Medulla oblongata (tissue), 1 donor: ENCODE measurements around the gene ACTA2.
"Not testable (repeated sequence)": the region's sequence is repeated elsewhere in the genome, so short reads cannot be mapped to it uniquely, and the experiment has no call there.

Experiments used
- DNase-seq: peaks from one replicate; pipeline ENCODE4 v3.0.0-alpha.2; 2015; ENCODE audit errors: extremely low spot score

Gene ACTA2

DNA sequence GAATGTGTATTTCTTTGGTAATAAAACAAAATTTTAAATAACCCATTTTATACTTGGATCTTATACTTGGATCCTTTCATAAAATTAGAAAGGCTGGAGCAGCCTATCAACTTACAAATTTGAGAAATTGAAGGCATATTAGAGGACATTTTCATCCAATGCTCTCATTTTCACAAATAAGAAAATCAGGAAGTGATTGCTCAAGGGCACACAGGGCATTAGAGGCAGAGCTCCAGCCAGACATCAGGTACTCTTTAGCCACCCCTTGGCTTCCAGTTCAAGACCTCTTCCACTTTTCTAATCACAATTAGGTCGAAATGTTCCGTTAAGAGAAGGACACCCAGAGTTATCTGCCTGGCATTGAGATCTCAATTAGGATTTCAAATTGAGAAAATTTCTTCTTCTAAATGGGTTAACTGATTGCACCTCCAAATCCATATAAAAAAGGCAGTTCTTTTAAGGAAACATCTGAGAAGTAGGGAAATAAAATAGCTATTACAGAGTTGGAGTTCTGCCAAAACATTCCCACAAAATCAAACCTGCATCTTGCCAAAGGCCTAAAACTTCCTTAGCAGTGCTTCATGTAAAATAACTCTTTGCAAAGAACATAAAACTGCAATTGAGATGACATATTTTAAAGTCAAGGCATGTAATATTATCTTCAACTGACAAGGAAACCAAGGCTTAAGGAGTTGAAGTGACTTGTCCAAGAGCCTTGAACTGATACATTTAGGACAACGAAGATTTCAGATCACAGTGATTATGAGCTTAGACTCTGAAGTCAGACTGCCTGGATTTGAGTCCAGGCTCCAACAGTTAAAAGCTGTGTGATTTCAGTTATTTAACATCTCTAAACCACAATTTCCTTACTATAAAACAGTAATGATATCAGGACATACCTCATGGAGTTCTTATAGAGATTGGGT, 2.4 kb downstream of the ACTA2 start:
- no peak for DNase-seq

DNA sequence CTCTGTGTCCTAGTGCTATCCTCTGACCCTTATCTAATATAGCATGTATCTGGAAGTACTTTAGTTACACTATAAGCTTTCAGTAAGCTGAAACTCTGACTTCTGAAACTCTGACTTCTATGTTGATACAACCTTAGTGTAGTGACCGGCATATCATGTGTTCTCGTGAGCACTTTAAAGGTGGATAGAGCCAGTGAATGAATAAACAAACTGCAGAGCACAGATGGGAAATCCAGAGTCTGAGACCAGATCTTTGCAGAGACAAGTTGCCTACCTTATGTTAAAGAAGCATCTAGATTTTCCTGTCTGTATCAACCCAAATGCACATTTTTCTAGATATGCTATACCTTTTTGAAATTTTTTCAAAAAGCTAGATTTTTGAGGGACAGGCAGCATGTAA, 3.5 kb downstream of the ACTA2 start:
- DNase-seq = no peak

GRCh38 chr10:88946965-88947590, 5.5 kb downstream of the ACTA2 start:
- no peak for DNase-seq

DNA sequence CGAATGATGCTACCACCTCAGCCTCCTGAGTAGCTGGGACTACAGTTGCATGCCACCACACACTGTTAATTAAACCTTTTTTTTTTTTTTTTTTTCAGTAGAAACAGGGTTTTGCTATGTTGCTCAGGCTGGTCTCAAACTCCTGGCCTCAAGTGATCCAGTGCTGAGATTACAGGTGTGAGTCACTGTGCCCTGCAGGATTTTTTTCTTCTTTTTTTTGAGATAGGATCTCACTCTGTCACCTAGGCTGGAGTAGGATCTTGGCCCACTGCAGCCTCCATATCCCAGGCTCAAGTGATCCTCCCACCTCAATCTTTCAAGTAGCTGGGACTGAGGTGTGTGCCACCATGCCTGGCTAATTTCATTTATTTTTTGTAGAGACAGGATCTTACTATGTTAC, 6.4 kb downstream of the ACTA2 start:
- DNase-seq = no peak

GRCh38 chr10:88944813-88945212, 7.8 kb downstream of the ACTA2 start:
- DNase-seq = peak; percentile 47

DNA sequence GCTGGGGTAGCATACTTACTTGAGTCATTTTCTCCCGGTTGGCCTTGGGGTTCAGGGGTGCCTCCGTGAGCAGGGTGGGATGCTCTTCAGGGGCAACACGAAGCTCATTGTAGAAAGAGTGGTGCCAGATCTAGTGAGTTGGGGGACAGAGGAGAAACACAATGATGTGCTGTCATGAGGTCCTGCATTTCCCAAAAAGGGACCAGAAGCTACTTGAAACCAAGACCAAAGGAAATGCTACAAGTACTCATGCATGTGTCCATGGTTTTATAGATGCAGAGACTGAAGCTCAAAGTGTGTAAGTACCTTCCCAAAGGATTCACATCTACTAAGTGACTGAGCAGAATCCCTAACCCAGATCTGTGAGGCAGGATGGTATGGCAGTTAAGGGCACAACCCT, 8.8 kb downstream of the ACTA2 start:
- no peak for DNase-seq

- DNase-seq = no peak
Observed at GRCh38 chr10:88941026-88941425, 11.5 kb downstream of the ACTA2 start.

DNA sequence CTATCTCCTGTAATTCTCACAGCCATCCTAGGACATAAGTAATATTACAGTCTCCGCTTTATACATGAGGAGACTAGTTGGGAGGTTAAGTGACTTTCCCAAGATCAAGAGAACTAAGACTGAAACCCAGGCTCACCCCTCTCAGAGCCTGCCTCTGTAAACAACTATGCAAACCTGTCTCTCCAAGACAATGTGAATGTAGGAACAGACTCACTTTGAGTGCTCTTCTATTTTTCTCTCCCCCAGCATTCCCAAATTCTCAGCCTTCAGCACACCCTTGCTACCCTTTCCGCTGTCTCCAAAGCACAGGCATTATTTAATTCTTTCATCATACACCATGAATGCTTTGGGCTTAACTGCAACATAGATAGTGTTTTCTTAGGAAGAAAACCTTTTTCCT, 13.6 kb downstream of the ACTA2 start:
- DNase-seq = no peak

GRCh38 chr10:88938039-88938438, 14.5 kb downstream of the ACTA2 start:
- DNase-seq = no peak

- no peak for DNase-seq
Observed at GRCh38 chr10:88936656-88937055, 15.9 kb downstream of the ACTA2 start.

- peak; percentile 93 for DNase-seq
Observed at GRCh38 chr10:88934900-88935672, 17.5 kb downstream of the ACTA2 start.

- DNase-seq = no peak
Observed at GRCh38 chr10:88933564-88933963, 19.0 kb downstream of the ACTA2 start.

GRCh38 chr10:88932539-88933256, 19.9 kb downstream of the ACTA2 start:
- DNase-seq = peak; percentile 90

GRCh38 chr10:88932029-88932428, 20.5 kb downstream of the ACTA2 start:
- DNase-seq = not testable (repeated sequence)

DNA sequence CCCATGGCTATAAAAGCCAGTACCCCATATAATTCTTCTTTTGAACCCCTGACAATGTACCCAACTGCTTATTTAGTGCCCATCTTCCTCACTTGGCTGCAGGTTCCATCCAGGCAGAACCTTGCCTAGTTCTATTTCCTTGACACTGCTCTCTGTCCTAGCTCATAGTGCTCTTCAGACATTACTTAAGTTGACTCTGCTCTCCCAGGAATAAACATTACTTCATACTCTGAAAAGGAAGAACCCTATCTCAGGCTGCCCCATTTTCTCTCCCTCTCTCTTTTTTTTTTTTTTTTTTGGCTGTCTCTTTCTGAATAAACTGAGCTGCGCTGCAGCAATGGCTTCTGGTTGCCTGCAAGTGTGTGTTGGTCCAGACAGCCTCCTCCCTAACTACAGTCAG, 21.0 kb downstream of the ACTA2 start:
- no peak for DNase-seq

- DNase-seq = no peak
Observed at GRCh38 chr10:88928254-88928653, 24.3 kb downstream of the ACTA2 start.

DNA sequence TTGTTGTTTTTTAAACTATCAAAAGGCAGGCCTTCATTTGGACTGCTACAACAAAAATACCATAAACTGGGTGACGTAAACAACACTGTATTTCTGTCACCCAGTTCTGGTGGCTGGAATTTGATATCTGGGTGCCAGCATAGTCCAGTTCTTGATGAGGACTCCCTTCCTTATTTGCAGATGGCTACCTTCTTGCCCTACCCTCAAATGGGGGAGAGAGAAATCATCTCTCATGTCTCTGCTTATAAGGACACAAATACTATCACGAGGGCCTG, 25.2 kb downstream of the ACTA2 start:
- no peak for DNase-seq

- peak; percentile 34 for DNase-seq
Observed at GRCh38 chr10:88926566-88927415, 25.8 kb downstream of the ACTA2 start.

- no peak for DNase-seq
Observed at GRCh38 chr10:88923520-88923919, 29.1 kb downstream of the ACTA2 start.

- DNase-seq = no peak
Observed at GRCh38 chr10:88922041-88922440, 30.5 kb downstream of the ACTA2 start.

GRCh38 chr10:88920986-88921593, 31.5 kb downstream of the ACTA2 start:
- DNase-seq = no peak
